Activated CD4-positive, alpha-beta memory T cell treated with anti-CD3 and anti-CD28 coated beads for 36 hours (primary cell): ENCODE data around the gene B4GALNT4. TPM values are rescaled to one million over a fixed set of nuclear protein-coding genes. Genes with fewer than 3 reads are reported as not detected.
A peak's percentile ranks its signal among the peaks of the same experiment; 100 is the strongest.
"Not testable (repeated sequence)": the region's sequence is repeated elsewhere in the genome, so short reads cannot be mapped to it uniquely, and the experiment has no call there.

Source experiments
- CTCF ChIA-PET: fragments of 350-600 bp; sonication (Branson Sonifier 250); formaldehyde crosslinking; loops from one replicate; lab custom pipeline; 2021; ENCODE audit warnings: antibody characterized with exemption, inconsistent platforms; lab: Charles Lee
- POLR2A ChIA-PET: fragments of 350-600 bp; sonication (Branson Sonifier 250); formaldehyde crosslinking; loops from one replicate; lab custom pipeline; 2021; ENCODE audit warnings: antibody characterized with exemption; lab: Charles Lee
- DNase-seq: peaks from one replicate; pipeline ENCODE4 v3.0.0-alpha.2; 2020
- H3K27ac Mint-ChIP-seq: one replicate; pipeline ENCODE4 v1.8.0; 2021; ENCODE audit warnings: mixed read lengths
- H3K27me3 Mint-ChIP-seq: one replicate; pipeline ENCODE4 v1.8.0; 2021; ENCODE audit warnings: mixed read lengths
- H3K36me3 Mint-ChIP-seq: one replicate; pipeline ENCODE4 v1.8.0; 2021; ENCODE audit warnings: mixed read lengths
- H3K4me1 Mint-ChIP-seq: one replicate; pipeline ENCODE4 v1.8.0; 2021; ENCODE audit warnings: low read depth, mixed read lengths
- H3K4me3 Mint-ChIP-seq: one replicate; pipeline ENCODE4 v1.8.0; 2021; ENCODE audit warnings: mild to moderate bottlenecking, mixed read lengths
- H3K9me3 Mint-ChIP-seq: one replicate; pipeline ENCODE4 v1.8.0; 2021; ENCODE audit warnings: mixed read lengths
- intact Hi-C: fragments of 100-400 bp; cut with micrococcal nuclease; formaldehyde crosslinking; loops from one replicate; pipeline ENCODE4 v1.15.1; 2023
- total RNA-seq, 2 experiments: library from RNA; stranded (reverse); gene quantifications; one replicate each; pipeline ENCODE4 v1.2.3, GENCODE V29; 2021

Gene B4GALNT4
- total RNA-seq, 2 experiments from 2014 or later, result 2.1 to 4.0 TPM

- POLR2A ChIA-PET, result no interaction called here
- no peaks in the 10 kb centered on the region for H3K4me1 Mint-ChIP-seq
- H3K9me3 Mint-ChIP-seq, result no peaks in the 10 kb centered on the region
- H3K4me3 Mint-ChIP-seq, result no peak overlapping the region
- CTCF ChIA-PET, result no interaction called here
- no peaks in the 10 kb centered on the region for H3K27me3 Mint-ChIP-seq
- intact Hi-C loops, result no loop called here
- H3K27ac Mint-ChIP-seq, result no peak overlapping the region
- no peaks in the 10 kb centered on the region for H3K36me3 Mint-ChIP-seq
- no peak for DNase-seq
Observed at GRCh38 chr11:393219-394033, 24.1 kb downstream of the B4GALNT4 start.

GRCh38 chr11:394034-394857 lies 24.9 kb downstream of the B4GALNT4 start, which contains the start of gene PKP3:
Gene PKP3, plus strand, starts transcription at chr11:394209. Its CDS starts 84 bp downstream, at chr11:394293.
- intact Hi-C loops, result no loop called here
- no peak within 1 kb of the TSS for H3K27ac Mint-ChIP-seq
- no peak within 1 kb of the TSS for H3K4me3 Mint-ChIP-seq
- DNase-seq, result no peak
- no peaks in the 10 kb centered on the region for H3K36me3 Mint-ChIP-seq
- no peaks in the 10 kb centered on the region for H3K4me1 Mint-ChIP-seq
- no peaks in the 10 kb centered on the region for H3K9me3 Mint-ChIP-seq
- ChIA-PET POLR2A (no interaction called here), CTCF (no interaction called here)
- no peaks in the 10 kb centered on the region for H3K27me3 Mint-ChIP-seq

- no peaks in the 10 kb centered on the region for H3K4me1 Mint-ChIP-seq
Observed at GRCh38 chr11:394858-395655, 25.8 kb downstream of the B4GALNT4 start.

GRCh38 chr11:395866-396265 lies 26.6 kb downstream of the B4GALNT4 start:
- Mint-ChIP-seq H3K4me3 (no peak overlapping the region), H3K9me3 (no peaks in the 10 kb centered on the region), H3K27ac (no peak overlapping the region), H3K36me3 (no peaks in the 10 kb centered on the region), H3K4me1 (no peaks in the 10 kb centered on the region), H3K27me3 (no peaks in the 10 kb centered on the region)
- intact Hi-C loops, result no loop called here
- POLR2A ChIA-PET, result no interaction called here
- DNase-seq, result no peak
- CTCF ChIA-PET, result interaction anchor here (1.0 to 2.0 kb wide), 4 partner anchors 11 to 90 kb away, joined by 3 to 9 read pairs (median 6); no protein-coding TSS in a partner anchor

More at GRCh38 chr11:394858-395655, 25.8 kb downstream of the B4GALNT4 start:
- H3K4me3 Mint-ChIP-seq, result no peak overlapping the region
- no peak for DNase-seq
- H3K36me3 Mint-ChIP-seq, result no peaks in the 10 kb centered on the region
- no peaks in the 10 kb centered on the region for H3K27me3 Mint-ChIP-seq
- POLR2A ChIA-PET, result no interaction called here
- H3K9me3 Mint-ChIP-seq, result no peaks in the 10 kb centered on the region
- no peak overlapping the region for H3K27ac Mint-ChIP-seq
- CTCF ChIA-PET, result no interaction called here
- intact Hi-C loops, result no loop called here

DNA sequence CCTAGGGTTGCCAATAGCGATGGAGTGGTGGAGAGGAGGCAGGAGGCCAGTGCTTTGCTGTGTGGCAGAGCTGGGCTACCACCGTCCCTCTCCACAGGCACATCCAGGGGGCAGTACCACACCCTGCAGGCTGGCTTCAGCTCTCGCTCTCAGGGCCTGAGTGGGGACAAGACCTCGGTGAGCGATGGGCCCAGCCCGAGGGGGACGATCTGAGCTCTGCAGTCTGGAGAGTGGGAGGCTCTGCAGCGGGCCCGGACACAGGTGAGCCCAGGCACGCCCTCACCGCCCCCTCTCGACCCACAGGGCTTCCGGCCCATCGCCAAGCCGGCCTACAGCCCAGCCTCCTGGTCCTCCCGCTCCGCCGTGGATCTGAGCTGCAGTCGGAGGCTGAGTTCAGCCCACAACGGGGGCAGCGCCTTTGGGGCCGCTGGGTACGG lies 27.2 kb downstream of the B4GALNT4 start:
- H3K4me3 Mint-ChIP-seq, result no peak overlapping the region
- POLR2A ChIA-PET, result interaction anchor here (0.5 to 1.2 kb wide), 2 partner anchors 10 to 15 kb away, joined by 4 to 5 read pairs; no protein-coding TSS in a partner anchor
- CTCF ChIA-PET, result interaction anchor here (0.8 to 2.0 kb wide), 8 partner anchors 10 to 146 kb away, joined by 3 to 9 read pairs (median 4); no protein-coding TSS in a partner anchor
- H3K36me3 Mint-ChIP-seq, result no peaks in the 10 kb centered on the region
- no peaks in the 10 kb centered on the region for H3K9me3 Mint-ChIP-seq
- intact Hi-C loops, result no loop called here
- no peak for DNase-seq
- no peaks in the 10 kb centered on the region for H3K4me1 Mint-ChIP-seq
- no peaks in the 10 kb centered on the region for H3K27me3 Mint-ChIP-seq
- no peak overlapping the region for H3K27ac Mint-ChIP-seq

DNA sequence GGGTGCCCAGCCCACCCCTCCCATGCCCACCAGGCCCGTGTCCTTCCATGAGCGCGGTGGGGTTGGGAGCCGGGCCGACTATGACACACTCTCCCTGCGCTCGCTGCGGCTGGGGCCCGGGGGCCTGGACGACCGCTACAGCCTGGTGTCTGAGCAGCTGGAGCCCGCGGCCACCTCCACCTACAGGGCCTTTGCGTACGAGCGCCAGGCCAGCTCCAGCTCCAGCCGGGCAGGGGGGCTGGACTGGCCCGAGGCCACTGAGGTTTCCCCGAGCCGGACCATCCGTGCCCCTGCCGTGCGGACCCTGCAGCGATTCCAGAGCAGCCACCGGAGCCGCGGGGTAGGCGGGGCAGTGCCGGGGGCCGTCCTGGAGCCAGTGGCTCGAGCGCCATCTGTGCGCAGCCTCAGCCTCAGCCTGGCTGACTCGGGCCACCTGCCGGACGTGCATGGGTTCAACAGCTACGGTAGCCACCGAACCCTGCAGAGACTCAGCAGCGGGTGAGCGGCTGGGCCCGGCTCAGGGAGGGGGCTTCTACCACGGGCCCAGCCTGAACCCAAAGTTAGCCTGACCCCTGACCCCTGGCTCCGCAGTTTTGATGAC lies 27.7 kb downstream of the B4GALNT4 start:
- Mint-ChIP-seq H3K9me3 (no peaks in the 10 kb centered on the region), H3K36me3 (no peaks in the 10 kb centered on the region), H3K27ac (no peak overlapping the region), H3K4me1 (no peaks in the 10 kb centered on the region), H3K4me3 (no peak overlapping the region), H3K27me3 (no peaks in the 10 kb centered on the region)
- ChIA-PET POLR2A (interaction anchor here (0.5 to 1.2 kb wide), 2 partner anchors 10 to 14 kb away, joined by 4 to 5 read pairs; no protein-coding TSS in a partner anchor), CTCF (interaction anchor here (0.6 to 2.0 kb wide), 11 partner anchors 9 to 146 kb away, joined by 3 to 9 read pairs (median 4); no protein-coding TSS in a partner anchor)
- peak; percentile 69 for DNase-seq
- intact Hi-C loops, result no loop called here

- ChIA-PET CTCF (no interaction called here), POLR2A (no interaction called here)
- Mint-ChIP-seq H3K9me3 (no peaks in the 10 kb centered on the region), H3K36me3 (no peaks in the 10 kb centered on the region), H3K27ac (no peak overlapping the region), H3K27me3 (no peaks in the 10 kb centered on the region), H3K4me1 (no peaks in the 10 kb centered on the region), H3K4me3 (no peak overlapping the region)
- intact Hi-C loops, result no loop called here
- DNase-seq, result no peak
Observed at GRCh38 chr11:398826-399225, 29.5 kb downstream of the B4GALNT4 start.

DNA sequence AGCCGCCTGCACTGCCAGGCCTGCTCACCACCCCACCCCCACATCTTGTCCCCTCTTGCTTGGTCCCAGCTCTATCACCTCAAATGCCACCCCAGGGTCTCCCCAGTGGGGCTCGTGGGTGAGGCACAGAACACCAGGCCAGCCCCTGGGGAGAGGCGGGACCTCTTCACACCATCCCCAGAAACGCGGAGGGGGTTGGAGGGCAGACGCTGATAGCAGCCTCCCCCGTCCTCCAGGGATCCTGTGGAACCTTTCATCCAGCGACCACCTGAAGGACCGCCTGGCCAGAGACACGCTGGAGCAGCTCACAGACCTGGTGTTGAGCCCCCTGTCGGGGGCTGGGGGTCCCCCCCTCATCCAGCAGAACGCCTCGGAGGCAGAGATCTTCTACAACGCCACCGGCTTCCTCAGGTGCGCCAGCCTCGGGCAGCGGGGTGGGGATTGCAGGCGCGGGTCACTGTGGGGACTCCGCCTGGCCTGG lies 30.5 kb downstream of the B4GALNT4 start:
- no peak overlapping the region for H3K4me3 Mint-ChIP-seq
- no peaks in the 10 kb centered on the region for H3K36me3 Mint-ChIP-seq
- POLR2A ChIA-PET, result no interaction called here
- no peaks in the 10 kb centered on the region for H3K27me3 Mint-ChIP-seq
- intact Hi-C loops, result no loop called here
- H3K27ac Mint-ChIP-seq, result no peak overlapping the region
- H3K9me3 Mint-ChIP-seq, result no peaks in the 10 kb centered on the region
- no peaks in the 10 kb centered on the region for H3K4me1 Mint-ChIP-seq
- CTCF ChIA-PET, result no interaction called here
- DNase-seq, result no peak

- no peaks in the 10 kb centered on the region for H3K36me3 Mint-ChIP-seq
- ChIA-PET CTCF (no interaction called here), POLR2A (no interaction called here)
- no peak overlapping the region for H3K27ac Mint-ChIP-seq
- H3K4me1 Mint-ChIP-seq, result no peaks in the 10 kb centered on the region
- intact Hi-C loops, result no loop called here
- no peaks in the 10 kb centered on the region for H3K27me3 Mint-ChIP-seq
- no peak overlapping the region for H3K4me3 Mint-ChIP-seq
- no peaks in the 10 kb centered on the region for H3K9me3 Mint-ChIP-seq
- no peak for DNase-seq
Observed at GRCh38 chr11:400241-400689, 31.0 kb downstream of the B4GALNT4 start.

DNA sequence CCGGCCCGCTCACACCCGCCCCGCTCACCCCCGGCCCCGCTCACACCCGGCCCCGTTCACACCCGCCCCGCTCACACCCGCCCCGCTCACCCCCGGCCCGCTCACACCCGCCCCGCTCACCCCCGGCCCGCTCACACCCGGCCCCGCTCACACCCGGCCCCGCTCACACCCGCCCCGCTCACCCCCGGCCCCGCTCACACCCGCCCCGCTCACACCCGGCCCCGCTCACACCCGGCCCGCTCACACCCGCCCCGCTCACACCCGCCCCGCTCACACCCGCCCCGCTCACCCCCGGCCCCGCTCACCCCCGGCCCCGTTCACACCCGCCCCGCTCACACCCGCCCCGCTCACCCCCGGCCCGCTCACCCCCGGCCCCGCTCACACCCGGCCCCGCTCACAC lies 31.9 kb downstream of the B4GALNT4 start:
- H3K4me1 Mint-ChIP-seq, H3K27ac Mint-ChIP-seq, POLR2A ChIA-PET: not testable (repeated sequence)

More for the DNA sequence above, 31.9 kb downstream of the B4GALNT4 start:
- H3K4me3 Mint-ChIP-seq, intact Hi-C loops, H3K36me3 Mint-ChIP-seq, H3K9me3 Mint-ChIP-seq, DNase-seq, H3K27me3 Mint-ChIP-seq, CTCF ChIA-PET: not testable (repeated sequence)
